Measurements from ENCODE around the gene PMAIP1. TPM values are rescaled to one million over a fixed set of nuclear protein-coding genes. Genes with fewer than 3 reads are reported as not detected.

The PMAIP1 gene
- total RNA-seq, 1 donor from 2014 or later = 3.2 TPM

- DNase-seq (ENCODE audit: low spot score) = no peak
- TF ChIP-seq CTCF (IDR thresholded peaks at IDR 0.05; ENCODE audit: unreplicated experiment) = no peak
- Mint-ChIP-seq H3K4me3 (ENCODE audit: unreplicated experiment) (no peak overlapping the region), H3K36me3 (ENCODE audit: low read depth, unreplicated experiment) (no peaks in the 10 kb centered on the region), H3K27me3 (ENCODE audit: unreplicated experiment) (peaks cover 2% of the 10 kb centered on the region), H3K27ac (ENCODE audit: unreplicated experiment) (no peak overlapping the region), H3K9me3 (ENCODE audit: unreplicated experiment) (no peaks in the 10 kb centered on the region), H3K4me1 (ENCODE audit: unreplicated experiment) (no peaks in the 10 kb centered on the region)
Measured at GRCh38 chr18:59939127-59939526, 39.3 kb downstream of the PMAIP1 start.

GRCh38 chr18:59940068-59940467 is 40.3 kb downstream of the PMAIP1 start:
- Mint-ChIP-seq H3K4me1 (ENCODE audit: unreplicated experiment) (no peaks in the 10 kb centered on the region), H3K27me3 (ENCODE audit: unreplicated experiment) (peaks cover 2% of the 10 kb centered on the region), H3K27ac (ENCODE audit: unreplicated experiment) (no peak overlapping the region), H3K36me3 (ENCODE audit: low read depth, unreplicated experiment) (no peaks in the 10 kb centered on the region), H3K9me3 (ENCODE audit: unreplicated experiment) (no peaks in the 10 kb centered on the region), H3K4me3 (ENCODE audit: unreplicated experiment) (no peak overlapping the region)
- TF ChIP-seq CTCF (IDR thresholded peaks at IDR 0.05; ENCODE audit: unreplicated experiment) = no peak
- no peak for DNase-seq (ENCODE audit: low spot score)

- no peak for DNase-seq (ENCODE audit: low spot score)
- Mint-ChIP-seq H3K27me3 (ENCODE audit: unreplicated experiment) (peaks cover 2% of the 10 kb centered on the region), H3K4me3 (ENCODE audit: unreplicated experiment) (no peak overlapping the region), H3K27ac (ENCODE audit: unreplicated experiment) (no peak overlapping the region), H3K36me3 (ENCODE audit: low read depth, unreplicated experiment) (no peaks in the 10 kb centered on the region), H3K4me1 (ENCODE audit: unreplicated experiment) (no peaks in the 10 kb centered on the region), H3K9me3 (ENCODE audit: unreplicated experiment) (no peaks in the 10 kb centered on the region)
- no peak for TF ChIP-seq CTCF (IDR thresholded peaks at IDR 0.05; ENCODE audit: unreplicated experiment)
Measured at GRCh38 chr18:59941331-59941730, 41.5 kb downstream of the PMAIP1 start.

- no peak for TF ChIP-seq CTCF (IDR thresholded peaks at IDR 0.05; ENCODE audit: unreplicated experiment)
- H3K4me3 Mint-ChIP-seq (ENCODE audit: unreplicated experiment) = no peak overlapping the region
Measured at GRCh38 chr18:59942601-59943000, 42.8 kb downstream of the PMAIP1 start.

GRCh38 chr18:59945544-59945943 is 45.7 kb downstream of the PMAIP1 start:
- Mint-ChIP-seq H3K4me3 (ENCODE audit: unreplicated experiment) (no peak overlapping the region), H3K9me3 (ENCODE audit: unreplicated experiment) (no peaks in the 10 kb centered on the region), H3K27me3 (ENCODE audit: unreplicated experiment) (peaks cover 1% of the 10 kb centered on the region), H3K36me3 (ENCODE audit: low read depth, unreplicated experiment) (no peaks in the 10 kb centered on the region), H3K27ac (ENCODE audit: unreplicated experiment) (no peak overlapping the region), H3K4me1 (ENCODE audit: unreplicated experiment) (no peaks in the 10 kb centered on the region)
- no peak for TF ChIP-seq CTCF (IDR thresholded peaks at IDR 0.05; ENCODE audit: unreplicated experiment)
- DNase-seq (ENCODE audit: low spot score) = no peak

More at GRCh38 chr18:59942601-59943000, 42.8 kb downstream of the PMAIP1 start:
- no peak overlapping the region for H3K27ac Mint-ChIP-seq (ENCODE audit: unreplicated experiment)
- no peak for DNase-seq (ENCODE audit: low spot score)
- no peaks in the 10 kb centered on the region for H3K36me3 Mint-ChIP-seq (ENCODE audit: low read depth, unreplicated experiment)
- no peaks in the 10 kb centered on the region for H3K4me1 Mint-ChIP-seq (ENCODE audit: unreplicated experiment)
- H3K27me3 Mint-ChIP-seq (ENCODE audit: unreplicated experiment) = peaks cover 2% of the 10 kb centered on the region
- H3K9me3 Mint-ChIP-seq (ENCODE audit: unreplicated experiment) = no peaks in the 10 kb centered on the region
